ENCODE measurements around the gene GNAO1.

GRCh38 chr16:56244612-56245011, 53.3 kb downstream of the GNAO1 start:
- TF ChIP-seq ZNF239 (CRISPR knock-in tag; IDR thresholded peaks at IDR 0.05): no peak
- no peak for TF ChIP-seq ZHX1 (conservative IDR thresholded peaks at IDR 0.05; ENCODE audit: low read length)
- TF ChIP-seq ZFP36 (IDR thresholded peaks at IDR 0.05; ENCODE audit: low read depth, low read length, partially characterized antibody): no peak
- no peak for TF ChIP-seq EZH2 (IDR thresholded peaks at IDR 0.05; ENCODE audit: borderline replicate concordance, low read depth, low read length)
- TF ChIP-seq POLR2A (conservative IDR thresholded peaks at IDR 0.05): no peak
- no peak for TF ChIP-seq XRCC3 (IDR thresholded peaks at IDR 0.05)
- no peak for TF ChIP-seq SMARCA5 (IDR thresholded peaks at IDR 0.05)
- no peak for TF ChIP-seq NR2C2 (CRISPR knock-in tag; IDR thresholded peaks at IDR 0.05)
- TF ChIP-seq NR2C2 (tag; IDR thresholded peaks at IDR 0.05): no peak
- no peak for TF ChIP-seq ARNT (IDR thresholded peaks at IDR 0.05)
